C1 segment of cervical spinal cord (tissue), 14 donors: ENCODE measurements around the gene EEIG1.

Source experiments
- DNase-seq, 14 donors: peaks; one replicate each; lab custom pipeline; 2025; lab: John Stamatoyannopoulos, UW

EEIG1 gene

DNA sequence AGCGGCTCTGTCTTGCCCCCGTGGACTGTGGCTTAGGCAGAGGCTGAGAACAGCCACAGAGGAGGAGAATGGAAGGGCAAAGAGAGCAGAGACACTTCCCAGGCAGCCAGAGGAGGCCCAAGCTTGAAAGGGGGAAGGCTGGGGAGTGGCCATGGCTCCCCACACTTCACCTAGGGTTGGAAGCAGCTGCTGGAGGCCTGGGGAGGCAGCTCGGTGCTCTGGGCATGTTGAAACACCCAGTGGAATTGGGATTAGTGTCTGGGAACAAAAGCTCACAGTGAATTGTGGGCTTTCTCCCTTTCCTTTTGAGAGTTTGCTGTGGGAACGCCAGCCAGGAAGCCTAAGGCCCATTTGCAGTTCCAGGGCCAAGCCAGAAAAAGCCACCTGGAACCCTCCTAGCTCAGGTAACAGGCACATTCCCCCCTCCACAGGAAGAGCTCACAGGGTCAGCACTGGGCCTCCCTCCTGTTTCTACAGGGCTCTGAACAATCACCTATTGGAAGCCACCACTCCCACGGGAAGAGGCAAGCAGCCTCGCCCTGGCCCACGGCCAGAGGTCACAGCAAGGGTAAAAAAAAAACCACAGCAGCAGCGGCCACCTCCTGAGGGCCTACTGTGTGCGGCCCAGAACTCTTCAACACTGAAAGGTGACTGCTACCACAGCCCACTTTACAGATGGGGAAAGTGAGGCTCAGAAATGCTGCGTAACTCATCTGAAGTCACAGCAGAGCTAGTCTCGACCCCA lies 20.2 kb downstream of the EEIG1 start:
- DNase-seq, result no peak

DNA sequence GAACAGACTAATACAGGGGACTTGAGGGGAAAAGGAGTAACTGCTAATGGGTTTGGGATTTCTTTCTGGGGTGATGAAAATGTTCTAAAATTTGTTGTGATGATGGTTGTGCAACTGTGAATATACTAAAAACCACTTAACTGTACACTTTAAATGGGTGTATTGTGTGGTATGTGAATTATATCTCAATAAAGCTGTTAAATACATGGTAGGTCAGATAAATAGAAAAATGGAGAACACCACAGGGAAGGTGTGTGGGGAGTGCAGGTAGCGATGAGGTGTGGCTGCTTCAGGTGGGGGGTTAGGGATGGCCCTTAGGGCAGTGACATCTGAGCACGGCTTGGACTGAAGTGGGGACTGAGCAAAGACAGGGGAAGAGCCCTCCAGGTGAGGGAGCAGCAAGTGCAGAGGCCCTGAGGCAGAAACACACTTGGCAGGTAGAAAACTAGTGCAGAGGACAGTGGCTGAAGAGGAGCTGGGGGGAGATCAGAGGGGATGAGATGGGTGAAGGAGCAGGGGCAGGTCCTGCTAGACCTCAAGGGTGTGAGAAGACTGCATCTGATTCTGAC lies 20.9 kb downstream of the EEIG1 start:
- no peak for DNase-seq

DNA sequence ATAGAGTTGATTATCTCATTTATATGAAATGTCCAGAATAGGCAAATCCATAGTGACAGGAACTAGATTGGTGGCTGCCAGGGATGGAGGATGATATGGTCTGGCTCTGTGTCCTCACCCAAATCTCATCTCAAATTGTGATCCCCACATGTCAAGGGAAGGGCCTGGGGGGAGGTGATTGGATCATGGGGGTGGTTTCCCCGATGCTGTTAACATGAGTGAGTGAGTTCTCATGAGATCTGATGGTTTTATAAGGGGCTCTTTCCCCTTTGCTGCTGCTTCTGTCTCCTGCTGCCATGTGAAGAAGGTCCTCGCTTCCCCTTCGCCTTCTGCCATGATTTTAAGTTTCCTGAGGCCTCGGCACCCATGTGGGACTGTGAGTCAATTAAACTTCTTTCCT lies 21.4 kb downstream of the EEIG1 start:
- no peak for DNase-seq

DNA sequence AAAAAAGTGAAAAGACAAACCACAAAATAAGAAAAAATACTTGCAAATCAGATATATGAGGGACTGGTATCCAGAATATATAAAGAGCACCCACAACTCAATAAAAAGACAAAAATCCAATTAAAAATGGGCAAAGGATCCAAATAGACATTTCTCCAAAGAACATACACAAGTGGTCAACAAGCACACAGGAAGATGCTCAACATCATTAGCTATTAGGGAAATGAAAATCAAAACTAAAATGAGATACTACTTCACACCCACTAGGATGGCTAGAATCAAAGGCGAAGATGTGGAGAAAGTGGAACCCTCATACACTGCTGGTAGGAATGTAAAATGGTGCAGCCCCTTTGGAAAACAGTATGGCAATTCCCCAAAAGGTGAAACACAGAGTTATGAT lies 22.1 kb downstream of the EEIG1 start:
- DNase-seq, result no peak

DNA sequence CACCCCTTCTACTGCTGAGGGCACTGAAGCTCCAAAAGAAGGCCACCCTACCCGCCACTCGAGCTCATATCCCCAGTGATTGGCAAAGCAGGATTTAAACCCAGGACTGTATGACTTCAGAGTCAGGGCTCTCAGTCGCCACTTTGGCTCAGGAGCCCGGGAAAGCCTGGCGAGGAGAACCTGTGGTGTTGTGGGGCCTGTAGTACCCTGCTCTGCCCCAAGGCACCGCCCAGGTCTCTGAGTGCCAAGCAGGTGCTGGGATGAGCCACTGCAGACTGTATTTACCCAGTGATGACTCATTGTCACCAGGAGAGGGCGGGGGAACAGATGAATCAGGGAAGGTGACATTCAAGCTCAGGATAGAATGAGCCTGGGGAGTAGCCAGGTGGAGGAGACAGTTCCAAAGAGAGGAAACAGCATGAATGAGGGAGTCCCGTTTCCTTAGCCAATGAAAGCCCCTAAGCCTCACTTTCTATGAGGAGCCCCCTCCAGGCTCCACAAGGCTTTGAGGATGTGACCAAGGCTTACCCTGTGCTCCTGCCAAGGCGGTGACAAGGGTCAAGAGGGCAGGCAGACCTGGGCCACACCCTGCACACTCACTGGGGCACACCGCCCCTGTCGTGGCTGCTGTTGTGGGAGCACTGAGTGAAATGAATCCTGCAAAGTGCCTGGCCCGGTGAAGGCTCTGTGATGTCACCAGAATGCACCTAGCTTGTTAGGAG lies 25.3 kb downstream of the EEIG1 start:
- DNase-seq, result peak in 6 of 14 donors; percentile 49 to 86 (median 58)

DNA sequence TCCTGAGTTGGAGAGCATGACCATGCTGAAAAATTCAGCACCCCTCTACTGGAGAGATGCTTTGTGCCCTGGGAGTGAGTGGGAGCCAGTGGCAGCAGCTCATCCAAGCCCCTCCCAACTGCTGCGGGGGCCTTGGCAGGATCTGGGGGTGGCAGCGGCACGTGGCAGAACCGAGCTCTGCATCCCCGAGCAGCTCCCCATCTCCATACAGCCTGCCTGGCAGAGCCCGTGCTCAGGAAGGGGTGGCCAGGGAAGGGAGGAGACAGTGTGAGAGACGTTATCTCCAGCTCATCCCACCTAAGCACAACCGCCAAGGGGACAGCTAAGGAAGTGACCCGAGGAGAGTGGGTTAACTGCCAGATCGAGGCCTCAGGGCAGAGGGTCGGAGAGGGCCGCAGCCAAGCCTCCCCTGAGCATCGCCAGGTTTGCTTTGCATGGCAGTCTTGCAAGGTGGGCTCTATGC lies 25.9 kb downstream of the EEIG1 start:
- peak in 7 of 14 donors; percentile 36 to 58 (median 52) for DNase-seq

DNA sequence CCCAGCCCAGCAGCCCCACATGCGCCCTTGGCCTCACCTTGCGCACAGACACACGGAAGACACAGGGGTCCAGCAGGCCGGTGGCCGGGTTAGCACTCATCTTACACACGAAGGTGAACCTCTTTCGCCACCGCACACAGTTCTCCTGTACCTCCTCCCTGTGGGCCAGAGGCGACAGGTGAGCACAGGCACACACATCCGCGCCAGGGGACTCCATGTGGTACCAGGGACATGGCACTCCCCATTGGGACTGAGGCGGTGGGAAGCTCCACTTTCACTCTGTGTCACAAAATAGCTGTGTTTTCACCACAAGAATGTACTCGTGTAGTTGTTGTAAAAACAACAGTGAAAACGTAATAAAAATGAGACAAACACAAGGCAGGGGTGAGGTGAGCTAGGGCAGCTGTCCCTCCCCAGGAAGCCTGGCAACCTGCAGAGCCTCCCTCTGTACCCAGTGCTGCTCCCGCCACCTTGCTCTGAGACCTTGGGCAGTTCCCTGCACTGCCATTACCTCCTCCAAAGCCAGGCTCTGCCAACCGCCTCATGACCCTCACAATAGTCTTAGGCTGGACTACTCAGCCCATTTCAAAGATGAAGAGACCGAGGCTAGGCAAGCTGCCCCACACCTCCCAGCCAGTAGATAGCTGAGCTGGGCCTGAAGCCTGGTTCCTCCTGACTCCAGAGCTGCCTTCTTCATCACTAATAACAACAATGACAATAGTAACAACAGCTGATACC lies 26.9 kb downstream of the EEIG1 start:
- no peak for DNase-seq

DNA sequence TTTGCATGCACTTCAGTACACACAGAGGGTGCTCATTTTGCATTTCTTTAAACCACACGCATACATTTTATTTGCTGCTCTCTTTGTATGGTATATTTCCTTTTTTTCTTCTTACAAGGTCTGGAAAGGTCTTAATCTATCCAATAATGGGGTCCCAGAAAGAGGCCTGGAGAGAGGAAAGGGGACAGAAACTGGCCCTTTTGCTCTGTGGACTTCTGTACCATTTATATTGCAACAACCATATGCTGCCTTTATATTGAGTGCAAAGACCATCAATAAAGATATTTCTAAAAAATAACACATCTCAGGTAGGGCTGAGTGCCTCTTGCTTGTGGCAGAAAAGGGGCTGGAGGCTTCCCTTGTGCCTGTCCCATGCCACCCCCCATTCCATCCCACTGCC lies 27.6 kb downstream of the EEIG1 start:
- no peak for DNase-seq

DNA sequence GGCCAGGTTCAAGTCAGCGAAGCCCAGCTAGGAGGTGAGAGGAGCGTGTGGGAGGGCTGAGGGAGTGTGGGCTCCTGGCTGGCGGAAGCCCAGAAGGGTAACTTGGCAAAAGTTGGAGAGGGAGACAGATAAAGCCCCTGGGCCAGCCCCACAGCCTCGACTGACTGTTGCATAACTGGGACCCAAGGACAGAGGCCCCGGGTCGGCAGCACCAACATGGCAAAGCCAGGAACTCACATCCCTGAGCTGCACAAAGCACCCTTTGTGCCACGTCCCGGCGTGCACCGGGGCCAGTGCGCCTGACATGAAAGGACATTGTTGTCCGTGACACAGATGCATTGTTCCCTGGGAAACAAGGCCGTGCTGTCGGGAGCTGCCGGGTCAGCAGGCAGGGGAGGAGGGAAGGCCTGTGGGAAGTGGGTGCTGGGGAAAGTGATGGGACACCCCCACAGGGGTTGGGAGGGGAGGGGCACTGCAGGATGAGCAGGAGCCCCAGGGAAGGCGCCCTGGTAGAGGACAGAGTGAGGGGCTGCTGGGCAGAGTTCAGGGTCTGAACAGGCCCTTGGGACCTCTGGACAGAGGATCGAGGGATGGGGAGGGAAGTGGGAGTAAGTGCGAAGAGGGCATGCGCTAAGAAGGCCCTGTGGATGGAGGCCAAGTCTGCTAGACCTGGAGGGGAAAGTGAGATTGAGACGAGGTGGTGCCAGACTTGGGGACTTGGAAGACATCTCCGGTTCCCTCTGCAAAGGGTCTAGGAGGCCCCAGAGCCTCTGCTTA lies 30.1 kb downstream of the EEIG1 start:
- peak in 13 of 14 donors; percentile 45 to 97 (median 93) for DNase-seq

DNA sequence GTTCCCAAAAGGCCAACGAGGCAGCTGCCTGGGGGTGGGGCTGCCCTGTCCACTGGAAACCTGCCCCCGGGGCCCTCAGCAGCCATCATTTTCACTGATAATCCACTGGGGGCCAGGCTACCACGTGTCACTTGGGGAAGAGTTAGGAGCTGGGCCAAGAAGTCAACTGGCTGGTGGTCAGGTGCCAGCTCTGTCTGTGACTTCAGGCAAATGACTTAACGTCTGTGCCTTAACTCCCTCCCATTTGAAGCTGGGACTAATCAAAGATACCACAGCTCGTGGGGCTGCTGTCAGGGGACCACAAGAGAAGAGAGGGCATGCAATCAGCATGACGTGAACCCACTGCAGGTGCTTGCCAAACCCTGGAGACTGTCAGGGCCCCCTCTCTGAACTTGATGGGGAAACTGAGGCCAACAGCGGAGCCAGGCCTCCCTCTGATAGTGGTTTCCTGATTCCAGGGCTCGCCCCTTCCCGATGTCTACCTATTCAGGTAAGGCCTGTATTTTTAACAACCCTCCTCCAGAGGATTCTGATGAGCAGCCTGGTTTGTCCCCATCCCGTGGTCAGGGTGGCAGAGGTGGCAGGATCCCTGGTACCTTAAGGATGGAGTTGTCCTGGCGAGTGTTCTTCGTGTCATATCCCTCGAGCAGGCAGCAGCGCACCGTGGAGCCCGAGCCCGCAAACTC lies 30.8 kb downstream of the EEIG1 start:
- peak in 11 of 14 donors; percentile 36 to 79 (median 56) for DNase-seq

DNA sequence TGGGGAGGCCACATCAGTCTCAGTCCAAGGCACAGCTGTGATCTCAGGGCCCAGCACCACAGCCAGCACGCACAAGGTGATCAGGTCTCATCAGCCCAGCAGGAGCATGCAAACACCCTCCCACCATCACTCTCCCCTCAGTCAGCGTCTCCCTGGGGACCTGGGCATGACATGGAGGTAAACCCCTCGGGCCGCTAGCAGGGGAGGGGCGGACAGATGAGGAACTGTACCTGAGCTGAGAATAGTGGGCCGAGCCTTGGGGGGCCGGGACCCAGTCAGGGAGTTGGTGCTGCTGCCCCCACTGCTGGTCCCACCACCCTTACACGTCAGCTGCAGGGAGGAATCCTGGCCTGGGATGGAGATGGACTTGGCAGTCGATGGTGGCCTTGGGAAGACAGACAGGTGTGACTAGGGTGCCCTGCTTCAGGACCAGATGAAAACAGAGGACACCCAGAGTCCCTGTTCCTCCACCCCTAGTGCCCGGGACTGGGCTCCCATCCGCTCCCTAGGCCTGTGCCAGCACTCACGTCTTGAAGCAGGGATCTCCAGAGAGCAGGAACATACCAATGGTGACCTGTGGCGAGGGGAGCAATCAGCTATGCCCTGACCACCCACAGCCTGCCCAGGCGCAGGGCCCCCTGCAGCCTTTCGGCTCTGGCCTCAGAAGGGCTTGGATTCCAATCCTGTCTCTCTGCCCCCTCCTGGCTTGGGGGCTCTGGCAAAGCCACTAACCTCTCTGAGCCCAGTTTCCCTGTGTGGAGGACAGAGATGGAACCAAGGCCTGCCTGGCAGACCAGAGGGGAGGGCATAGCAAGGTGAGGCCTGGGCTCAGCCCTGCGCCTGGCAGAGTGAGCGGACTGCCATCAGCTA lies 32.7 kb downstream of the EEIG1 start:
- peak in 2 of 14 donors; percentile 57 to 65 for DNase-seq

DNA sequence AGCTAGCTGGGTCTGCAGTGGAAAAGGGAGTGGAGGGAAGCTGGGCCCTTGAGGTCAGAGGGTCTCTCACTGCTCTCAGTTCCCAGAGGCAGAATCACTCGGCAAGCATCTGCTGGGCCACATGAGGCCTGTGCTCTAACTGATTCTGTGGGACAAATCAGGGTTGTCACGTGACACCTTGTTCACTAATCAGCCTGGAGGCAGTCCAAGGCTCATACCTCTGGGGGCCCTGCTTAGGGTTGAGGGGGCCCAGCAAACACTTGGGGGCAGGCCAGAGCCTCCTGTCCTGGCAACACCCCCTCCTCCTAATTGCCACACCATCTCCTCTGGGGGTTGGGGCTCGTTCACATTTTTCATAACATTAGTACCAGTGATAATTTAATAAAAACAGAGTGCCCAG lies 34.1 kb downstream of the EEIG1 start:
- no peak for DNase-seq

DNA sequence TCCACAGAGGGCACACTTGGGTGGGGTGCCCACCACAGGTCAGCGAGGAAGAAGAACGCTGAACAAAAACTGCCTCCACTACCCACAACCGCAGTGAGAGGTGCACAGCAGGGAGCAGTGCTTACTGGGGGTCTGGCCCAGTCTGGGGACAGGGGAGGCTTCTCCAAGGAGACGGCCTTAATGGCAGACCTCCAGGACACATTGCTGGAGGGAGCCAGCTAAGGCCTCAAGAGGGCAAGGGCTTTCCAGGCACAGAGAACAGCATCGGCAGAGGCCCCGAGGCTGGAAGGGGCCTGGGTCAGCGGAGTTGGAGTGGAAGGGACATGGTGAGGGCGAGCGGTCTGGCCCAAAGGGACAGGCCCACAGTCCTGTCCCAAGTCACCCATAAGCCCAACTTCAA lies 34.8 kb downstream of the EEIG1 start:
- peak in 1 of 14 donors; percentile 31 for DNase-seq

DNA sequence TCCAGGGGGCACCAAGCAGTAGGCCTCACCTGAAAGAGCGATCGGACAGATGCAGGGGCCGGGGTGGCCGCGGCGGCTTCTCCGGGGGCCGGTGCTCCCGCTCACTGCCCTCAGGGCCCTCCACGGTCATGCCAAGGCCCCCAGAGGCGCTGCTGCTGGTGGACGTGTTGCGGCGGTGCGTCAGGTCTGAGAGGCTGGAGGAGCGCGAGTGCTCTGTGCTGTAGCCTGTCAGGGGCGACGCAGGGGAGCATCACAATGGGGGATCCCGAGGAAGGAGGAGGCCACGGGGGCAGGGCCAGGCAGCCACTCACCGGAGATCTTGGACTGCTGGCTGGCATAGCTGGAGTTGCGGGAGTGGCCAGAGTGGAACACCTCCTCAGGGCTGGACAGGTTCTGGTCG lies 35.5 kb downstream of the EEIG1 start:
- DNase-seq, result no peak

DNA sequence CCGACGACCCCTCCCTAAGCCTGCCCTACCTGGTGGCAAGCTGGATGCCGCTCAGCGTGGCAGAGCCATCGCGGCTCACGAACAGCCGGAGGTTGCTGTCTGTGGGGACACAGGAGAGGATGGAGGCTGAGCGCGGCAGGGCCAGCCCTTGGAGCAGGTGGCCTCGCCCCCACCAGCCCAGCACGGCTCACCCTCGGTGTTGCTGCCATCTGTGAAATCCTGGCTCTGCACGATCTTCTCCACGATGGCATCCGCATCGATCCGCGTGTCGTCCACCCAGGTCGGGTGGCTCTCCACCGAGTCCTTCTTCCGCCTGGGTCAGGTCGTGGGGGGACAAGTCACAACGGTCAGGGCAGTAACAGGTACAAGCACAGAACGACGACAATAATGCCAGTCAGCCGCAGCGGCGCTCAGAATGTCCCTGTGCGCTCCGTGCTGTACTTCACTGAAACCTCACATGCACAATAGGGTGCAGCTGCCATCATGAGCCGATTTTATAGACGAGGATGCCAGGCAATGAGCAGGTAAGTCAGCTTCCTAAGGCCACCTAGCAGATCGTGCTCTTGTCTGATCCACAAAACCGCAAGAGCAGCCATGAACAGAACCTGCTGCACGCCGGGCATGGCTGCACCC lies 36.1 kb downstream of the EEIG1 start:
- DNase-seq, result peak in 1 of 14 donors; percentile 39

DNA sequence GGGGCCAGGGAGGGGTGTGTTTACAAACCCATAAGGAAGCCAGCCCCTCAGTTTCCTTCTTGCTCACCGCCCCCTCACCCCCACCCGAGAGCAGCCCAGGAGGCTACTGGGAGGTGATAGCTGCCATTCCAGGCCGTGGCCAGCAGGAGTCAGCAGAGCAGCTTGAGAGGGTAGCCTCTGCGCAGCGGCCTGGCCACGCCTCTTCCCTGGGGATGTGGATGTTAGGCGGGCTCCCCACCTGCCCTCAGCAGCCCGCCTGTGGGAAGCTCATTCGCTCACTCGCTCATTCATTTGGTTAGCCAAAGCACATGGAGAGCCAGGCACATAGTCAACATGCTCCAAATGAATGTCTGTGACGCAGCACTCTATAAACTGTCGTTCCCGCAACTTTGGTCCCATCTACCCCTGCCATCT lies 37.1 kb downstream of the EEIG1 start:
- peak in 12 of 14 donors; percentile 66 to 86 (median 76) for DNase-seq

DNA sequence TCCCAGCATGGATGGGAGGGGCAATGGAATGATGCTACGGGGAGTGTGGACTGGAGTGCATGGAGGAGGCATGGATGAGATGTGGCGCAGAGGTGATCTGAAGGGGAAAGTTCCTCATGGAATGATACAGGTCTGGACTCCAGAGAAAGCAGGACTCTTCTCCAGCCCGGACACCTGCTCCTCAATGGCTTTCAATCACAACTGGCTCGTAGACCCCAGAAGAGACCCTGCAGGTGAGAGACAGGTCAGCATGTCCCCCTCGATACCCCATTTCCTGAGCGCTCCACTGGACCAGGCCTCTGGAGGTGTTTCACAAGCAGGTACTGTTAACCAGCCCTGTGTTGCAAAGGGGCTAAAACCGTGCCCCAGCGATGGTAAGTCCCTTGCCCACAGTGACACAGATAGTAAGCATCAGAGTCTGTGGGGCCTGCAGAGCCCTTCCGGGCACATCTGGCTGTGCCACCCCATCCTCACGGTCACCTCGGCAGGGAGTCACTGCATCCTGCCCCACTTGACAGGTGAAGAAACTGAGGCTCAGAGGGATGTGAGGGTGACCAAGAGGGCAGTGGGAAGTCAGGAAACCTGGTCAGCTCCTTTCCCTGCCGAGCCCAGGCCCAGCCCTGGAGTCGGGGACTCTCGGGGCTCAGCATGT lies 37.7 kb downstream of the EEIG1 start:
- DNase-seq, result peak in 1 of 14 donors; percentile 60

DNA sequence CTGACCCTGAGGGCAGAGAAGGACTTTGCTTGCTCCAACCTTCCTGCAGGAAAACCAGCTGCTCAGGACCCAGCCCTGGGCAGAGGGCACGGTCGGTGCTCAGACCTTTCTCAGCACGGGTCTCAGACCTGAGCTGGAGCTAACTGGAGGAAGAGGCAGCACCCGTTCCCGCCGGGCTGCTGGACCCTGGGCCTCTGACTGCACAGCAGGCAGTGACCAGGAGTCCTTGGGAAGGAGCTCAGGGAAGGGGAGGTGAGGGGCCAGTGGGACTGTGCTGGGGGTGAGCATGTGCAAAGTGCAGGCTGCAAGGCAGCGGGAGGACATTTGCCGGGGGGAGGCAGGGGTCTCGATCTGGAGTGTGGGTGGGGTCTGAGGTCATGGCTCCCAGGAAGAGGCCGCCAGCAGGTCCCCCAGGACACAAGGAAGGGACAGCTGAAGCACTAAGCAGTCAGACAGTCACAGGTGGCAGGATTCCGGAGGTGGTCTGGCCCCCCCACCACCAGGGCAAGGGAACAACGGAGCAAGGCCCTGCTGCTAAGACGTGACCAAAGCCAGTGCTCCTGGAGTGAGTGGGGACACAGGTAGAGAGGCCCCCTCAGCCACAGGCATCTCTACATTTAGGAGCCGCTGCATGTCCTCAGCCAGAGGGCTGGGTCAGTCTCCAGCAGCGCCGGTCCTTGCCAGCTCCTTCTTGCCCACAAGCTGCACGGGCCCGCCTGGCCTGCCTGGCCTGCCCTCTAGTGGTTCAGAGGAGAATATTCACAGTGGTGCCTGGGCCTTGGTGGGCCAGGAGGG lies 38.4 kb downstream of the EEIG1 start:
- DNase-seq, result peak in 9 of 14 donors; percentile 20 to 71 (median 51)
